Measurements from ENCODE around the gene SCOC.

The SCOC gene

GRCh38 chr4:140346136-140346535, 27.3 kb upstream of the SCOC start:
- DNase-seq (ENCODE audit: low read depth): no peak
- no peak for TF ChIP-seq CTCF (conservative IDR thresholded peaks at IDR 0.05; ENCODE audit: control insufficient read depth, insufficient read depth, low read depth, low read length)
- no peak overlapping the region for H3K4me3 ChIP-seq (ENCODE audit: control insufficient read depth, low read depth, low read length)

GRCh38 chr4:140349816-140350215, 23.6 kb upstream of the SCOC start:
- H3K4me3 ChIP-seq (ENCODE audit: control insufficient read depth, low read depth, low read length): no peak overlapping the region
- no peak for TF ChIP-seq CTCF (conservative IDR thresholded peaks at IDR 0.05; ENCODE audit: control insufficient read depth, insufficient read depth, low read depth, low read length)
- DNase-seq (ENCODE audit: low read depth): no peak

GRCh38 chr4:140351093-140352075, 22.1 kb upstream of the SCOC start:
- no peak for DNase-seq (ENCODE audit: low read depth)
- TF ChIP-seq CTCF (conservative IDR thresholded peaks at IDR 0.05; ENCODE audit: control insufficient read depth, insufficient read depth, low read depth, low read length): no peak
- H3K4me3 ChIP-seq (ENCODE audit: control insufficient read depth, low read depth, low read length): no peak overlapping the region

- no peak for TF ChIP-seq CTCF (conservative IDR thresholded peaks at IDR 0.05; ENCODE audit: control insufficient read depth, insufficient read depth, low read depth, low read length)
- no peak for DNase-seq (ENCODE audit: low read depth)
- H3K4me3 ChIP-seq (ENCODE audit: control insufficient read depth, low read depth, low read length): no peak overlapping the region
Measured at GRCh38 chr4:140353786-140354185, 19.7 kb upstream of the SCOC start.

GRCh38 chr4:140355288-140355687, 18.2 kb upstream of the SCOC start:
- DNase-seq (ENCODE audit: low read depth): no peak
- no peak overlapping the region for H3K4me3 ChIP-seq (ENCODE audit: control insufficient read depth, low read depth, low read length)
- no peak for TF ChIP-seq CTCF (conservative IDR thresholded peaks at IDR 0.05; ENCODE audit: control insufficient read depth, insufficient read depth, low read depth, low read length)

GRCh38 chr4:140357868-140358267, 15.6 kb upstream of the SCOC start:
- no peak for TF ChIP-seq CTCF (conservative IDR thresholded peaks at IDR 0.05; ENCODE audit: control insufficient read depth, insufficient read depth, low read depth, low read length)

More at GRCh38 chr4:140357868-140358267, 15.6 kb upstream of the SCOC start:
- H3K4me3 ChIP-seq (ENCODE audit: control insufficient read depth, low read depth, low read length): no peak overlapping the region
- no peak for DNase-seq (ENCODE audit: low read depth)
